Lower lobe of right lung (tissue), 2 donors: Measurements from ENCODE around the gene PALLD. TPM values are rescaled to one million over a fixed set of nuclear protein-coding genes. Genes with fewer than 3 reads are reported as not detected.

ENCODE experiments used
- ATAC-seq, 2 donors: fragments of 200-7000 bp; cut with Tn5 transposase; one replicate each; pipeline ENCODE4 v1.9.1; 2020 to 2022; ENCODE audit warnings: mild to moderate bottlenecking in 2 of 2, moderate library complexity in 2 of 2
- DNase-seq: peaks from one replicate; pipeline ENCODE4 v3.0.0-alpha.2; 2020
- H3K27ac ChIP-seq: fragments of 200-600 bp; one replicate; pipeline ENCODE4 v1.8.0; 2022
- H3K27me3 ChIP-seq: fragments of 200-600 bp; one replicate; pipeline ENCODE4 v1.8.0; 2022; ENCODE audit warnings: low read depth
- H3K36me3 ChIP-seq: fragments of 200-600 bp; one replicate; pipeline ENCODE4 v1.8.0; 2022; ENCODE audit warnings: mild to moderate bottlenecking
- H3K4me1 ChIP-seq: fragments of 200-600 bp; one replicate; pipeline ENCODE4 v1.8.0; 2022
- H3K4me3 ChIP-seq: fragments of 200-600 bp; one replicate; pipeline ENCODE4 v1.8.0; 2022; ENCODE audit warnings: mild to moderate bottlenecking
- H3K9me3 ChIP-seq: fragments of 200-600 bp; one replicate; pipeline ENCODE4 v1.8.0; 2022
- CTCF ChIP-seq: fragments of 200-600 bp; IDR thresholded peaks from one replicate; pipeline ENCODE4 v1.8.0; 2022; ENCODE audit warnings: antibody characterized with exemption, mild to moderate bottlenecking
- intact Hi-C: fragments of 100-400 bp; cut with DNase I; formaldehyde crosslinking; loops from one replicate; pipeline ENCODE4 v1.11.0; 2022
- total RNA-seq: library from RNA; stranded (reverse); fragmentation: NEBNext Ultra II Directional; extraction: Animal tissue kit (Norgen Biotek cat#: 25700); gene quantifications from one replicate; pipeline ENCODE4 v1.2.1, GENCODE V29; 2021
- donor health status: DM: no; HTN: yes; CAD: no; lungs with severe emphysema.

PALLD gene
- total RNA-seq, 1 donor from 2014 or later: 91.9 TPM

- intact Hi-C loops: no loop called here
Measured at GRCh38 chr4:168748807-168749206, 252.0 kb downstream of the PALLD start.

GRCh38 chr4:168751263-168752225, 254.7 kb downstream of the PALLD start:
- H3K4me1 ChIP-seq: no peaks in the 10 kb centered on the region
- no peak overlapping the region for H3K27ac ChIP-seq
- no peak for ATAC-seq
- no peak for DNase-seq
- intact Hi-C loops: no loop called here
- no peaks in the 10 kb centered on the region for H3K9me3 ChIP-seq
- TF ChIP-seq CTCF: no peak
- H3K27me3 ChIP-seq: no peaks in the 10 kb centered on the region
- no peaks in the 10 kb centered on the region for H3K36me3 ChIP-seq
- no peak overlapping the region for H3K4me3 ChIP-seq

More at GRCh38 chr4:168748807-168749206, 252.0 kb downstream of the PALLD start:
- no peaks in the 10 kb centered on the region for H3K4me1 ChIP-seq
- TF ChIP-seq CTCF: no peak
- no peak for DNase-seq
- no peak overlapping the region for H3K4me3 ChIP-seq
- no peaks in the 10 kb centered on the region for H3K9me3 ChIP-seq
- H3K27ac ChIP-seq: no peak overlapping the region
- ATAC-seq: no peak
- H3K36me3 ChIP-seq: no peaks in the 10 kb centered on the region
- H3K27me3 ChIP-seq: no peaks in the 10 kb centered on the region

- intact Hi-C loops: no loop called here
- Histone ChIP-seq H3K4me1 (no peaks in the 10 kb centered on the region), H3K36me3 (no peaks in the 10 kb centered on the region), H3K4me3 (no peak overlapping the region), H3K9me3 (no peaks in the 10 kb centered on the region), H3K27ac (no peak overlapping the region), H3K27me3 (no peaks in the 10 kb centered on the region)
- no peak for ATAC-seq
- TF ChIP-seq CTCF: no peak
- DNase-seq: no peak
Measured at GRCh38 chr4:168755598-168756477, 259.0 kb downstream of the PALLD start.

GRCh38 chr4:168757500-168757899, 260.6 kb downstream of the PALLD start:
- Histone ChIP-seq H3K27me3 (no peaks in the 10 kb centered on the region), H3K9me3 (no peaks in the 10 kb centered on the region), H3K4me3 (no peak overlapping the region), H3K4me1 (no peaks in the 10 kb centered on the region), H3K36me3 (no peaks in the 10 kb centered on the region), H3K27ac (no peak overlapping the region)
- TF ChIP-seq CTCF: no peak
- DNase-seq (no peak), ATAC-seq (no peak)
- intact Hi-C loops: no loop called here

GRCh38 chr4:168758351-168758876, 261.6 kb downstream of the PALLD start:
- no peak overlapping the region for H3K4me3 ChIP-seq
- H3K36me3 ChIP-seq: no peaks in the 10 kb centered on the region
- ATAC-seq (no peak), DNase-seq (no peak)
- no peaks in the 10 kb centered on the region for H3K27me3 ChIP-seq
- no peaks in the 10 kb centered on the region for H3K4me1 ChIP-seq
- H3K27ac ChIP-seq: no peak overlapping the region
- no peaks in the 10 kb centered on the region for H3K9me3 ChIP-seq
- no peak for TF ChIP-seq CTCF
- intact Hi-C loops: no loop called here
